Measurements from ENCODE around the gene TTPAL.

DNA sequence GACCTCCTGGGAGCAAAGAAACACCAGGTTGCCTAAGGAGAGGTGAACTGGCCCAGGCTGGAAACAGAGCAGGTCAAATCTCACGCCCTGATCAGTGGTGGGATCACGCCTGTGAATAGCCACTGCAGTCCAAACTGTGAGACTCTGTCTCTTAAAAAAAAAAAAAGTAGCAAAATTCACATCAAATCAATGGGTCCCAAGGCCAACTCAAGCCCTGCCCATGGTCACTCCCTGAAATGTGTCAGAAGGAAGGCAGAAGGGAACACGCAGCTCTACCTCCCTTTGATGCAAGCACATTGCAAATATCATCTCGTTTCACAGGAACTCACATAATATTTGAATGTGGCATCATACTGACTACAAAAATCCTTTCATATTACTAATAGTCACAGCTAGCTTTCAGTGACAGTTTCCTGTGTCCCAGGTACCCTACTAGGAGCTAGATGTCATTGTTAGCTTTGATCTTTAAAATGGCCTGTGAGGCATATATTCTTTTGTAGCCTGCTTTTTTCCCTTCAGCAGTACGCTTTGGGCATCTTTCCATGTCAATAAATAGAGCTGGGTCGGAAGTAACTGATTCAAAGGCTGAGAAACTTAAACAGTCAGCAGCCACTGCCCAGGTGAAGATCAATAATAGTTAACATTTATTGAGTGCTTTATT is 14.4 kb upstream of the TTPAL start:
- TF ChIP-seq, protein P1, sequence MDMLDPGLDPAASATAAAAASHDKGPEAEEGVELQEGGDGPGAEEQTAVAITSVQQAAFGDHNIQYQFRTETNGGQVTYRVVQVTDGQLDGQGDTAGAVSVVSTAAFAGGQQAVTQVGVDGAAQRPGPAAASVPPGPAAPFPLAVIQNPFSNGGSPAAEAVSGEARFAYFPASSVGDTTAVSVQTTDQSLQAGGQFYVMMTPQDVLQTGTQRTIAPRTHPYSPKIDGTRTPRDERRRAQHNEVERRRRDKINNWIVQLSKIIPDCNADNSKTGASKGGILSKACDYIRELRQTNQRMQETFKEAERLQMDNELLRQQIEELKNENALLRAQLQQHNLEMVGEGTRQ (IDR thresholded peaks at IDR 0.05; ENCODE audit: low read depth, low read length), result no peak
- no peak for TF ChIP-seq FOS (IDR thresholded peaks at IDR 0.05; ENCODE audit: low read depth, low read length)
- no peak for TF ChIP-seq CTCF (conservative IDR thresholded peaks at IDR 0.05; ENCODE audit: low read depth, low read length)
- TF ChIP-seq RFX5 (IDR thresholded peaks at IDR 0.05; ENCODE audit: low read depth, low read length), result no peak
- TF ChIP-seq POLR2A (IDR thresholded peaks at IDR 0.05; ENCODE audit: low read depth, low read length), result no peak
- TF ChIP-seq RAD21 (IDR thresholded peaks at IDR 0.05; ENCODE audit: low read length), result no peak
- TF ChIP-seq, protein P2, sequence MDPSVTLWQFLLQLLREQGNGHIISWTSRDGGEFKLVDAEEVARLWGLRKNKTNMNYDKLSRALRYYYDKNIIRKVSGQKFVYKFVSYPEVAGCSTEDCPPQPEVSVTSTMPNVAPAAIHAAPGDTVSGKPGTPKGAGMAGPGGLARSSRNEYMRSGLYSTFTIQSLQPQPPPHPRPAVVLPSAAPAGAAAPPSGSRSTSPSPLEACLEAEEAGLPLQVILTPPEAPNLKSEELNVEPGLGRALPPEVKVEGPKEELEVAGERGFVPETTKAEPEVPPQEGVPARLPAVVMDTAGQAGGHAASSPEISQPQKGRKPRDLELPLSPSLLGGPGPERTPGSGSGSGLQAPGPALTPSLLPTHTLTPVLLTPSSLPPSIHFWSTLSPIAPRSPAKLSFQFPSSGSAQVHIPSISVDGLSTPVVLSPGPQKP (IDR thresholded peaks at IDR 0.05; ENCODE audit: borderline replicate concordance, low read depth, low read length), result no peak
- TF ChIP-seq MAFK (IDR thresholded peaks at IDR 0.05; ENCODE audit: low read depth, low read length), result no peak
- TF ChIP-seq SMC3 (IDR thresholded peaks at IDR 0.05; ENCODE audit: low read depth, low read length), result no peak
- no peak for TF ChIP-seq CEBPB (IDR thresholded peaks at IDR 0.05; ENCODE audit: low read depth, low read length)
- no peak for TF ChIP-seq BHLHE40 (IDR thresholded peaks at IDR 0.05; ENCODE audit: low read depth, low read length)
- TF ChIP-seq RCOR1 (IDR thresholded peaks at IDR 0.05; ENCODE audit: insufficient replicate concordance, low read length), result no peak
- no peak for TF ChIP-seq CHD1 (IDR thresholded peaks at IDR 0.05; ENCODE audit: low read depth, low read length)
- no peak for TF ChIP-seq MXI1 (IDR thresholded peaks at IDR 0.05; ENCODE audit: borderline replicate concordance, low read depth, low read length)

Measured in IMR-90 (cell line).